PC-9 (cell line): ENCODE measurements around the gene PCDHGC5.
A peak's percentile ranks its signal among the peaks of the same experiment; 100 is the strongest.

ENCODE experiments used
- EZH2 ChIP-seq: fragments of 200-600 bp; sonication (generic); IDR thresholded peaks from 2 replicates; pipeline ENCODE4 v1.8.0; 2017; ENCODE audit warnings: antibody characterized with exemption, low read depth
- TF ChIP-seq, protein P1 (sequence below): fragments of 200-600 bp; sonication (generic); conservative IDR thresholded peaks from 2 replicates; pipeline ENCODE4 v1.6.1; 2017; ENCODE audit warnings: mixed run types, antibody characterized with exemption, mild to moderate bottlenecking, moderate library complexity

DNA sequence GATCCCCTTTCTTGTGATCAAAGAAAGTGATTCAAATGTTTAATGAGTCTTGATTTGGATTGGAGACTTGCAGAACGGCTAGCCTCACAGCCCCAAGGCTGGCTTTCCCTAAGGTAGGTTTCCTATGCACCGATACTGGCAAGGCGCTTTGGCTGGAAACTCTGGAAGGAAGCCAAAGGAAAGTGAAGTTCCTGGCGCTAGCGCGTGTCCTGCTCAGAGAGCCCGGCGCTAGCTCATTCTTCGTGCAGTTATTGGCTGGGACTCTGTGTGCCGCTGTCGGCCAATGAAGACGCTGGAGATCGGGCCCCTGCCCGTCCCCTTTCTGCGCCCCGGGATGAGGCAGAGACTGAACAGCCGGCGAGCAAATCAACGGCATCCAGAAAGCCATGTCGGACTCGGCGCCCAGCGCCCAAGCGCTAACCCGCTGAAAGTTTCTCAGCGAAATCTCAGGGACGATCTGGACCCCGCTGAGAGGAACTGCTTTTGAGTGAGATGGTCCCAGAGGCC, 13.2 kb upstream of the PCDHGC5 start, which contains the start of gene PCDHGC3:
- TF ChIP-seq, protein P1, sequence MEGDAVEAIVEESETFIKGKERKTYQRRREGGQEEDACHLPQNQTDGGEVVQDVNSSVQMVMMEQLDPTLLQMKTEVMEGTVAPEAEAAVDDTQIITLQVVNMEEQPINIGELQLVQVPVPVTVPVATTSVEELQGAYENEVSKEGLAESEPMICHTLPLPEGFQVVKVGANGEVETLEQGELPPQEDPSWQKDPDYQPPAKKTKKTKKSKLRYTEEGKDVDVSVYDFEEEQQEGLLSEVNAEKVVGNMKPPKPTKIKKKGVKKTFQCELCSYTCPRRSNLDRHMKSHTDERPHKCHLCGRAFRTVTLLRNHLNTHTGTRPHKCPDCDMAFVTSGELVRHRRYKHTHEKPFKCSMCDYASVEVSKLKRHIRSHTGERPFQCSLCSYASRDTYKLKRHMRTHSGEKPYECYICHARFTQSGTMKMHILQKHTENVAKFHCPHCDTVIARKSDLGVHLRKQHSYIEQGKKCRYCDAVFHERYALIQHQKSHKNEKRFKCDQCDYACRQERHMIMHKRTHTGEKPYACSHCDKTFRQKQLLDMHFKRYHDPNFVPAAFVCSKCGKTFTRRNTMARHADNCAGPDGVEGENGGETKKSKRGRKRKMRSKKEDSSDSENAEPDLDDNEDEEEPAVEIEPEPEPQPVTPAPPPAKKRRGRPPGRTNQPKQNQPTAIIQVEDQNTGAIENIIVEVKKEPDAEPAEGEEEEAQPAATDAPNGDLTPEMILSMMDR: peak; percentile 33; the same call in 1 of the 2 replicates
- TF ChIP-seq EZH2: no peak
